HL-60 (cell line): ENCODE results near the gene ZNF132.

Experiments used
- REST ChIP-seq: IDR thresholded peaks from 2 replicates; pipeline ENCODE4 v1.6.1; 2012; ENCODE audit warnings: low read depth; ENCODE audit not compliant: insufficient replicate concordance
- TF ChIP-seq, protein P1 (sequence below): IDR thresholded peaks from one replicate; pipeline ENCODE4 v1.5.1; 2011; ENCODE audit warnings: low read length, control low read depth, inconsistent platforms; ENCODE audit not compliant: insufficient read depth

GRCh38 chr19:58456111-58456510, 16.2 kb upstream of the ZNF132 start:
- TF ChIP-seq, protein P1, sequence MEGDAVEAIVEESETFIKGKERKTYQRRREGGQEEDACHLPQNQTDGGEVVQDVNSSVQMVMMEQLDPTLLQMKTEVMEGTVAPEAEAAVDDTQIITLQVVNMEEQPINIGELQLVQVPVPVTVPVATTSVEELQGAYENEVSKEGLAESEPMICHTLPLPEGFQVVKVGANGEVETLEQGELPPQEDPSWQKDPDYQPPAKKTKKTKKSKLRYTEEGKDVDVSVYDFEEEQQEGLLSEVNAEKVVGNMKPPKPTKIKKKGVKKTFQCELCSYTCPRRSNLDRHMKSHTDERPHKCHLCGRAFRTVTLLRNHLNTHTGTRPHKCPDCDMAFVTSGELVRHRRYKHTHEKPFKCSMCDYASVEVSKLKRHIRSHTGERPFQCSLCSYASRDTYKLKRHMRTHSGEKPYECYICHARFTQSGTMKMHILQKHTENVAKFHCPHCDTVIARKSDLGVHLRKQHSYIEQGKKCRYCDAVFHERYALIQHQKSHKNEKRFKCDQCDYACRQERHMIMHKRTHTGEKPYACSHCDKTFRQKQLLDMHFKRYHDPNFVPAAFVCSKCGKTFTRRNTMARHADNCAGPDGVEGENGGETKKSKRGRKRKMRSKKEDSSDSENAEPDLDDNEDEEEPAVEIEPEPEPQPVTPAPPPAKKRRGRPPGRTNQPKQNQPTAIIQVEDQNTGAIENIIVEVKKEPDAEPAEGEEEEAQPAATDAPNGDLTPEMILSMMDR, result no peak
- TF ChIP-seq REST, result no peak
